ENCODE data around the gene RGS5.

Gene RGS5

DNA sequence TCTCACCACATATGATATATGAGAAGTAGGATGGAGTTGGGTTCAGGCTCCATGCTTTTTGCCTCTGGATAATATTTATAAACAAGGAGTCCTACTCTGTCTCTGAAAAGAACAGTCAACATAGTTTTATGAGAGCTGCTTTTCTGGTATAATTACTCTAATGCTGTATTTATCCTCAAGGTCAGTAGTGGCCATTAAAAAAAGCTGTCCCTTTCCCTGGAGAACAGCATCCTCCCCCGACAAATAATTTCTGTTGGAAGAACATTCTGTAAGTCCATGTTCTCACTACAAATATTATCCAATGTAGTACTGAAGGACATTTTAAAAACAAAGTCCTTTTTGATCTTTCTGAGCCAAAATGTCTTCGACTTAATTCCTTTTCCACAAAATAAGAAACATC is 9.0 kb upstream of the RGS5 start:
- Histone ChIP-seq H4K20me1 (ENCODE audit: control insufficient read depth, insufficient read depth, low read depth, low read length) (no peaks in the 10 kb centered on the region), H3K27me3 (ENCODE audit: control insufficient read depth, low read length) (peaks cover 14% of the 10 kb centered on the region), H3F3A (ENCODE audit: control insufficient read depth, insufficient read depth) (no peaks in the 10 kb centered on the region), H3K9me2 (replicated peaks; ENCODE audit: control insufficient read depth, low read length) (no peaks in the 10 kb centered on the region), H3K36me3 (ENCODE audit: control insufficient read depth, low read length) (no peaks in the 10 kb centered on the region), H3K27ac (ENCODE audit: low read depth, low read length) (no peak overlapping the region), H3K4me2 (ENCODE audit: low read length) (no peak overlapping the region), H3K4me3 (ENCODE audit: low read length) (no peak overlapping the region), H3K79me2 (ENCODE audit: control insufficient read depth, low read length) (no peaks in the 10 kb centered on the region), H3K9me3 (ENCODE audit: control insufficient read depth, insufficient read depth, low read length) (no peaks in the 10 kb centered on the region), H3K4me1 (ENCODE audit: control insufficient read depth, low read length) (no peaks in the 10 kb centered on the region)
- TF ChIP-seq EZH2phosphoT487 (IDR thresholded peaks at IDR 0.05; ENCODE audit: borderline replicate concordance, low read length), result no peak
- no peak for TF ChIP-seq CTCF (IDR thresholded peaks at IDR 0.05; ENCODE audit: low read depth, low read length, poor library complexity, severe bottlenecking)

- Histone ChIP-seq H3K4me3 (ENCODE audit: low read length) (no peak overlapping the region), H4K20me1 (ENCODE audit: control insufficient read depth, insufficient read depth, low read depth, low read length) (no peaks in the 10 kb centered on the region), H3K9me2 (replicated peaks; ENCODE audit: control insufficient read depth, low read length) (no peaks in the 10 kb centered on the region), H3K4me2 (ENCODE audit: low read length) (no peak overlapping the region), H3K36me3 (ENCODE audit: control insufficient read depth, low read length) (no peaks in the 10 kb centered on the region), H3K79me2 (ENCODE audit: control insufficient read depth, low read length) (no peaks in the 10 kb centered on the region), H3K27me3 (ENCODE audit: control insufficient read depth, low read length) (peaks cover 3% of the 10 kb centered on the region; the same call in 1 of the 2 replicates), H3K27ac (ENCODE audit: low read depth, low read length) (no peak overlapping the region), H3F3A (ENCODE audit: control insufficient read depth, insufficient read depth) (no peaks in the 10 kb centered on the region), H3K9me3 (ENCODE audit: control insufficient read depth, insufficient read depth, low read length) (no peaks in the 10 kb centered on the region), H3K4me1 (ENCODE audit: control insufficient read depth, low read length) (no peaks in the 10 kb centered on the region)
- TF ChIP-seq CTCF (IDR thresholded peaks at IDR 0.05; ENCODE audit: low read depth, low read length, poor library complexity, severe bottlenecking), result no peak
- TF ChIP-seq EZH2phosphoT487 (IDR thresholded peaks at IDR 0.05; ENCODE audit: borderline replicate concordance, low read length), result no peak
Observed at GRCh38 chr1:163205513-163205912, 2.8 kb upstream of the RGS5 start.

DNA sequence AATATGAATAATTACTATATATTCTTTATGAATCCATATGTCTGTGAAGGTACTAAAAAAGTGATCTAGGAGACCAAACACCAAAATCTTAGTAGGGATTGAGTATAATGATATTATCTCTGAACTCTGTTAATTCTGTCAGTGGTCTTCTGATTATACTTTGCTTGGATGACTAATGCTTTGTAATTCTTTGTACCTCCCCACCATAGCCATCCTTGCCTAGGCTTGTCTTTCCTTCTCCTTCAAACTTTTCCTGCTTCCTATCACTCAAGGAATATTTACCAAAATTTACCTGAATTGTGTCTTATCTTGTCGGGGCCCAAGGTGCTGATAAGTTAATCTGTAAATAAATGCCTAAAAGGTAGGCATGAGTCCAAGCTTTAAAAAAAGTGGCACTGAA is 845 bp upstream of the RGS5 start:
- TF ChIP-seq CTCF (IDR thresholded peaks at IDR 0.05; ENCODE audit: low read depth, low read length, poor library complexity, severe bottlenecking) (no peak), EZH2phosphoT487 (IDR thresholded peaks at IDR 0.05; ENCODE audit: borderline replicate concordance, low read length) (no peak)
- no peak overlapping the region for H3K4me3 ChIP-seq (ENCODE audit: low read length)
- no peak overlapping the region for H3K4me2 ChIP-seq (ENCODE audit: low read length)

More for the DNA sequence above, 845 bp upstream of the RGS5 start:
- H3K9me2 ChIP-seq (replicated peaks; ENCODE audit: control insufficient read depth, low read length), result no peaks in the 10 kb centered on the region
- H4K20me1 ChIP-seq (ENCODE audit: control insufficient read depth, insufficient read depth, low read depth, low read length), result no peaks in the 10 kb centered on the region
- no peaks in the 10 kb centered on the region for H3K4me1 ChIP-seq (ENCODE audit: control insufficient read depth, low read length)
- H3K79me2 ChIP-seq (ENCODE audit: control insufficient read depth, low read length), result no peaks in the 10 kb centered on the region
- H3K9me3 ChIP-seq (ENCODE audit: control insufficient read depth, insufficient read depth, low read length), result no peaks in the 10 kb centered on the region
- peaks cover 3% of the 10 kb centered on the region; the same call in 1 of the 2 replicates for H3K27me3 ChIP-seq (ENCODE audit: control insufficient read depth, low read length)
- H3K27ac ChIP-seq (ENCODE audit: low read depth, low read length), result no peak overlapping the region
- H3K36me3 ChIP-seq (ENCODE audit: control insufficient read depth, low read length), result no peaks in the 10 kb centered on the region
- no peaks in the 10 kb centered on the region for H3F3A ChIP-seq (ENCODE audit: control insufficient read depth, insufficient read depth)
